Neural cell (in vitro differentiated cells): ENCODE data around the gene FADS3.

ENCODE experiments used
- CTCF ChIP-seq: fragments of 450-650 bp; IDR thresholded peaks from 2 replicates; pipeline ENCODE4 v1.5.1; 2014; ENCODE audit warnings: antibody characterized with exemption, mild to moderate bottlenecking, moderate library complexity; ENCODE audit not compliant: poor library complexity, severe bottlenecking
- EP300 ChIP-seq: fragments of 450-650 bp; conservative IDR thresholded peaks from 2 replicates; pipeline ENCODE4 v1.6.1; 2014; ENCODE audit warnings: antibody characterized with exemption, mild to moderate bottlenecking, moderate library complexity; ENCODE audit not compliant: poor library complexity, severe bottlenecking
- EZH2 ChIP-seq: fragments of 200-600, 300-800 bp; shearing (Covaris generic), sonication (generic); IDR thresholded peaks from 2 replicates; pipeline ENCODE4 v1.6.1; 2014; ENCODE audit warnings: antibody characterized with exemption, low read length, borderline replicate concordance, mild to moderate bottlenecking; ENCODE audit not compliant: insufficient read depth, poor library complexity, severe bottlenecking
- POLR2AphosphoS5 ChIP-seq: IDR thresholded peaks from 2 replicates; pipeline ENCODE4 v1.6.1; 2012
- RAD21 ChIP-seq: fragments of 450-650 bp; conservative IDR thresholded peaks from 2 replicates; pipeline ENCODE4 v1.6.1; 2014; ENCODE audit warnings: antibody characterized with exemption, mild to moderate bottlenecking, moderate library complexity
- SMC3 ChIP-seq: fragments of 450-650 bp; conservative IDR thresholded peaks from 2 replicates; pipeline ENCODE4 v1.6.1; 2014; ENCODE audit warnings: antibody characterized with exemption, mild to moderate bottlenecking, moderate library complexity; ENCODE audit not compliant: poor library complexity

- TF ChIP-seq RAD21 (no peak), CTCF (no peak), SMC3 (no peak), POLR2AphosphoS5 (no peak), EZH2 (no peak), EP300 (no peak)
Observed at GRCh38 chr11:61833471-61833870, 57.9 kb downstream of the FADS3 start.
